Measurements from ENCODE around the gene PTPN5.
"Not testable (repeated sequence)": the region's sequence is repeated elsewhere in the genome, so short reads cannot be mapped to it uniquely, and the experiment has no call there.

The PTPN5 gene

DNA sequence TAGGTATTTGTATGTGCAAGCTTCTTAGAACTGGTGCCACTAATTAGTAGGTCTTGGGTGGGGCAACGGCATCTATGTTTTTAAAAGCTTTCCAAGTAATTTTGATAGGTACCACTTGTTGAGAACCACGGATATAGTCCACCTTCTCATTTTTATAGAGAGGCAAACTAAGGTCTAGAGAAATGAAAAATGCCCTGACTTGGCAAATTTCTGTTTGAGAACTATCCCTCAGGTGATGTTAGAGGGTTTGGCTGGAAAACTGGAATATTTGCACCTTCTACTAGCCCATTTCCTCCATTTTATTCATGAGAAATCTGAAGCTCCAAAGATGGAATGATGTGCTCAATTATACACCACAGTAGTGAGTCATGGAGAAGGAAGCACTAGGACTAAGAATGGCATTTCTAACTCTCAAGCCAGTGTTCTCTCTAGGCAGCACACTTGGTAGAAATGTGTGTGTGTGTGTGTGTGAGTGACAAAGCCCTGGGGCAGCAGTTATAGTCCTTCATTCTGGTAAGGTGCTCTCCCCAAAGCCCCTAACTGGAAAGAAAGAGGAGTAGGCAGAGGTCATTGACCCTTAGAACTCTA, 94.9 kb downstream of the PTPN5 start:
- TF ChIP-seq RARB (CRISPR knock-in tag; IDR thresholded peaks at IDR 0.05) (no peak), BACH2 (CRISPR knock-in tag; IDR thresholded peaks at IDR 0.05; ENCODE audit: borderline replicate concordance) (no peak)
- TF ChIP-seq, protein P1, sequence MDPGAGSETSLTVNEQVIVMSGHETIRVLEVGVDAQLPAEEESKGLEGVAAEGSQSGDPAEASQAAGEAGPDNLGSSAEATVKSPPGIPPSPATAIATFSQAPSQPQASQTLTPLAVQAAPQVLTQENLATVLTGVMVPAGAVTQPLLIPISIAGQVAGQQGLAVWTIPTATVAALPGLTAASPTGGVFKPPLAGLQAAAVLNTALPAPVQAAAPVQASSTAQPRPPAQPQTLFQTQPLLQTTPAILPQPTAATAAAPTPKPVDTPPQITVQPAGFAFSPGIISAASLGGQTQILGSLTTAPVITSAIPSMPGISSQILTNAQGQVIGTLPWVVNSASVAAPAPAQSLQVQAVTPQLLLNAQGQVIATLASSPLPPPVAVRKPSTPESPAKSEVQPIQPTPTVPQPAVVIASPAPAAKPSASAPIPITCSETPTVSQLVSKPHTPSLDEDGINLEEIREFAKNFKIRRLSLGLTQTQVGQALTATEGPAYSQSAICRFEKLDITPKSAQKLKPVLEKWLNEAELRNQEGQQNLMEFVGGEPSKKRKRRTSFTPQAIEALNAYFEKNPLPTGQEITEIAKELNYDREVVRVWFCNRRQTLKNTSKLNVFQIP (CRISPR knock-in tag; IDR thresholded peaks at IDR 0.05; ENCODE audit: borderline replicate concordance, low read depth), result no peak
- ATAC-seq, result peak; percentile 32; the same call in 2 of the 3 replicates

DNA sequence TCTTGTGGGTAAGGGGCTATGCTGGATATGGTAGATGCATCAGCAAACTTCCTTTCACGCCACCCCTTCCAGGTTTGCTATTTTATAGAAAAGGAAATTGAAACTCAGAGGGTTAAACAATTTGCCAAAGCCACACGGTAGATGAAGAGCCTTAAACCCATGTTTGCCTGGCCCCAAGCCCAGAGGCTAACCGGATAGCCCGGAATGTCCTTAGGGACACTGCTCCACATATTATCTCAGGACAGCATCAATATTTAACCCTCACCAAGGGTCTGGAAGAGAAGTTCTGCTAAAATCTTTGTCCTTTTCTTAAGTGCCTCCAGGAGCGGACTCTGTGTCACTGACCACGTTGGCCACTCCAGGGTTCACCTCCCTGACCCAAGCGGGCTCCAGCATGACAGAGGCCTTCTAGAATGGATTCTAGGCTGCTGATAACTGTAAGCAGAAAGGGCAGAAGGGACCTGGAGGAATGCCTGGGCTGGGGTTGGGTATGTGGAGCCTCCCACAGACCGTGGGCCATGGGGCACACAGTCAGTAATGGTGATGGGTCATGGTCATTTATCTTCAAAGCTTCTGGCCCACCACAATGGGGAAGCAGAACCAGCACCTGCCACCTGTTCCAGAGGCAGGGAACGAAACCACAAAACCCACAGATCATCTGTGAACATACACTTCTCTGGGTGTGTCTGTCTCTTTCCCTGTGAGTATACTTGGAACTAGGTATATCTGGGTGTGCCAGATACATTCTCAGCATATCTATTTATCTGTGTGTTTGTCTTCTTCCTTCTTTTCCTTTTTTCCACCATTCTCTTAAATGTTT, 98.4 kb downstream of the PTPN5 start:
- TF ChIP-seq, protein P2, sequence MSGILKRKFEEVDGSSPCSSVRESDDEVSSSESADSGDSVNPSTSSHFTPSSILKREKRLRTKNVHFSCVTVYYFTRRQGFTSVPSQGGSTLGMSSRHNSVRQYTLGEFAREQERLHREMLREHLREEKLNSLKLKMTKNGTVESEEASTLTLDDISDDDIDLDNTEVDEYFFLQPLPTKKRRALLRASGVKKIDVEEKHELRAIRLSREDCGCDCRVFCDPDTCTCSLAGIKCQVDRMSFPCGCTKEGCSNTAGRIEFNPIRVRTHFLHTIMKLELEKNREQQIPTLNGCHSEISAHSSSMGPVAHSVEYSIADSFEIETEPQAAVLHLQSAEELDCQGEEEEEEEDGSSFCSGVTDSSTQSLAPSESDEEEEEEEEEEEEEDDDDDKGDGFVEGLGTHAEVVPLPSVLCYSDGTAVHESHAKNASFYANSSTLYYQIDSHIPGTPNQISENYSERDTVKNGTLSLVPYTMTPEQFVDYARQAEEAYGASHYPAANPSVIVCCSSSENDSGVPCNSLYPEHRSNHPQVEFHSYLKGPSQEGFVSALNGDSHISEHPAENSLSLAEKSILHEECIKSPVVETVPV (CRISPR knock-in tag; IDR thresholded peaks at IDR 0.05), result no peak
- TF ChIP-seq ISL1 (CRISPR knock-in tag; IDR thresholded peaks at IDR 0.05), result no peak
- TF ChIP-seq GLIS3 (CRISPR knock-in tag; IDR thresholded peaks at IDR 0.05), result no peak
- TF ChIP-seq, protein P3, sequence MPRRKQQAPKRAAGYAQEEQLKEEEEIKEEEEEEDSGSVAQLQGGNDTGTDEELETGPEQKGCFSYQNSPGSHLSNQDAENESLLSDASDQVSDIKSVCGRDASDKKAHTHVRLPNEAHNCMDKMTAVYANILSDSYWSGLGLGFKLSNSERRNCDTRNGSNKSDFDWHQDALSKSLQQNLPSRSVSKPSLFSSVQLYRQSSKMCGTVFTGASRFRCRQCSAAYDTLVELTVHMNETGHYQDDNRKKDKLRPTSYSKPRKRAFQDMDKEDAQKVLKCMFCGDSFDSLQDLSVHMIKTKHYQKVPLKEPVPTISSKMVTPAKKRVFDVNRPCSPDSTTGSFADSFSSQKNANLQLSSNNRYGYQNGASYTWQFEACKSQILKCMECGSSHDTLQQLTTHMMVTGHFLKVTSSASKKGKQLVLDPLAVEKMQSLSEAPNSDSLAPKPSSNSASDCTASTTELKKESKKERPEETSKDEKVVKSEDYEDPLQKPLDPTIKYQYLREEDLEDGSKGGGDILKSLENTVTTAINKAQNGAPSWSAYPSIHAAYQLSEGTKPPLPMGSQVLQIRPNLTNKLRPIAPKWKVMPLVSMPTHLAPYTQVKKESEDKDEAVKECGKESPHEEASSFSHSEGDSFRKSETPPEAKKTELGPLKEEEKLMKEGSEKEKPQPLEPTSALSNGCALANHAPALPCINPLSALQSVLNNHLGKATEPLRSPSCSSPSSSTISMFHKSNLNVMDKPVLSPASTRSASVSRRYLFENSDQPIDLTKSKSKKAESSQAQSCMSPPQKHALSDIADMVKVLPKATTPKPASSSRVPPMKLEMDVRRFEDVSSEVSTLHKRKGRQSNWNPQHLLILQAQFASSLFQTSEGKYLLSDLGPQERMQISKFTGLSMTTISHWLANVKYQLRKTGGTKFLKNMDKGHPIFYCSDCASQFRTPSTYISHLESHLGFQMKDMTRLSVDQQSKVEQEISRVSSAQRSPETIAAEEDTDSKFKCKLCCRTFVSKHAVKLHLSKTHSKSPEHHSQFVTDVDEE (CRISPR knock-in tag; IDR thresholded peaks at IDR 0.05), result no peak
- no peak for TF ChIP-seq ZNF565 (CRISPR knock-in tag; conservative IDR thresholded peaks at IDR 0.05; ENCODE audit: low read depth)
- no peak for TF ChIP-seq ZFP30 (CRISPR knock-in tag; IDR thresholded peaks at IDR 0.05)
- no peak for TF ChIP-seq TCF4 (CRISPR knock-in tag; IDR thresholded peaks at IDR 0.05; ENCODE audit: borderline replicate concordance)
- TF ChIP-seq PPARA (CRISPR knock-in tag; IDR thresholded peaks at IDR 0.05; ENCODE audit: borderline replicate concordance), result no peak
- no peak for TF ChIP-seq ESRRG (CRISPR knock-in tag; IDR thresholded peaks at IDR 0.05)
- no peak for TF ChIP-seq RARB (CRISPR knock-in tag; IDR thresholded peaks at IDR 0.05)
- no peak for TF ChIP-seq CSDC2 (CRISPR knock-in tag; IDR thresholded peaks at IDR 0.05)
- TF ChIP-seq, protein P4, sequence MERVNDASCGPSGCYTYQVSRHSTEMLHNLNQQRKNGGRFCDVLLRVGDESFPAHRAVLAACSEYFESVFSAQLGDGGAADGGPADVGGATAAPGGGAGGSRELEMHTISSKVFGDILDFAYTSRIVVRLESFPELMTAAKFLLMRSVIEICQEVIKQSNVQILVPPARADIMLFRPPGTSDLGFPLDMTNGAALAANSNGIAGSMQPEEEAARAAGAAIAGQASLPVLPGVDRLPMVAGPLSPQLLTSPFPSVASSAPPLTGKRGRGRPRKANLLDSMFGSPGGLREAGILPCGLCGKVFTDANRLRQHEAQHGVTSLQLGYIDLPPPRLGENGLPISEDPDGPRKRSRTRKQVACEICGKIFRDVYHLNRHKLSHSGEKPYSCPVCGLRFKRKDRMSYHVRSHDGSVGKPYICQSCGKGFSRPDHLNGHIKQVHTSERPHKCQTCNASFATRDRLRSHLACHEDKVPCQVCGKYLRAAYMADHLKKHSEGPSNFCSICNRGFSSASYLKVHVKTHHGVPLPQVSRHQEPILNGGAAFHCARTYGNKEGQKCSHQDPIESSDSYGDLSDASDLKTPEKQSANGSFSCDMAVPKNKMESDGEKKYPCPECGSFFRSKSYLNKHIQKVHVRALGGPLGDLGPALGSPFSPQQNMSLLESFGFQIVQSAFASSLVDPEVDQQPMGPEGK (CRISPR knock-in tag; IDR thresholded peaks at IDR 0.05; ENCODE audit: borderline replicate concordance), result no peak
- TF ChIP-seq SNAI2 (CRISPR knock-in tag; IDR thresholded peaks at IDR 0.05), result no peak
- no peak for TF ChIP-seq ZNF70 (CRISPR knock-in tag; IDR thresholded peaks at IDR 0.05)
- TF ChIP-seq, protein P1 (CRISPR knock-in tag; IDR thresholded peaks at IDR 0.05; ENCODE audit: borderline replicate concordance, low read depth), result no peak
- no peak for TF ChIP-seq ZC3H10 (CRISPR knock-in tag; IDR thresholded peaks at IDR 0.05)
- TF ChIP-seq BACH2 (CRISPR knock-in tag; IDR thresholded peaks at IDR 0.05; ENCODE audit: borderline replicate concordance), result no peak
- no peak for ATAC-seq

DNA sequence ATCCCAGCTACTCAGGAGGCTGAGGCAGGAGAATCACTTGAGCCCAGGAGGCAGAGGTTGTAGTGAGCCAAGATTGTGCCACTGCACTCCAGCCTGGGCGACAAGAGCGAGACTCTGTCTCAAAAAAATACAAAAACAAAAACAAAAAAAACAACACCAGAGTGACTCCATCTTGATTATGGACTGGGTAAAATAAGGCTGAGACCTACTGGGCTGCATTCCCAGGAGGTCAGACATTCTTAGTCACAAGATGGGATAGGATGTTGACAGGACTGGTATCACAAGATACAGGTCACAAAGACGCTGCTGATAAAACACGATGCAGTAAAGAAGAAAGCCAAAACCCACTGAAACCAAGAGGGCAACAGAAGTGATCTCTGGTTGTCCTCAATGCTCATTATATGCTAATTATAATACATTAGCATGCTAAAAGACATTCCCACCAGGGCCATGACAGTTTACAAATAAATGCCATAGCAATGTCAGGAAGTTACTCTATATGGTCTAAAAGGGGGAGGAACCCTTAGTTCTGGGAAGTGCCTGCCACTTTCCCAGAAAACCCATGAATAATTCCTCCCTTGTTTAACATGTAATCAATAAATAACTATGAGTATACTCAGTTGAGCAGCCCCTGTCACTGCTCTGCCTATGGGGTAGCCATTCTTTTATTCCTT, 100.0 kb downstream of the PTPN5 start:
- ATAC-seq, result not testable (repeated sequence)

Measured in SK-N-SH treated with all-trans-retinoic acid at 6 μM for 48 hours (cell line).